22Rv1 (cell line): ENCODE data around the gene GBP3.

Source experiments
- CTCF ChIP-seq: fragments of 450-650 bp; IDR thresholded peaks from 2 replicates; pipeline ENCODE4 v1.5.1; 2017; ENCODE audit warnings: mild to moderate bottlenecking
- ZFX ChIP-seq: fragments of 450-650 bp; IDR thresholded peaks from 2 replicates; pipeline ENCODE4 v1.6.1; 2017; ENCODE audit warnings: antibody characterized with exemption, borderline replicate concordance

- TF ChIP-seq CTCF (no peak), ZFX (no peak)
Observed at GRCh38 chr1:89043940-89044339, 21.3 kb upstream of the GBP3 start.
